Mesothelial cell of epicardium (in vitro differentiated cells): Measurements from ENCODE around the gene COL8A2. TPM values are rescaled to one million over a fixed set of nuclear protein-coding genes. Genes with fewer than 3 reads are reported as not detected.

Source experiments
- DNase-seq, 2 experiments: peaks; one replicate each; pipeline ENCODE4 v3.0.0; 2021; ENCODE audit warnings: low spot score in 2 of 2; ENCODE audit not compliant: unreplicated experiment in 2 of 2
- H3K27ac Mint-ChIP-seq: 2 replicates; pipeline ENCODE4 v1.8.0; 2021; ENCODE audit warnings: mixed read lengths
- H3K27me3 Mint-ChIP-seq: 2 replicates; pipeline ENCODE4 v1.8.0; 2021; ENCODE audit warnings: low read depth, mixed read lengths
- H3K36me3 Mint-ChIP-seq: 2 replicates; pipeline ENCODE4 v1.8.0; 2021; ENCODE audit warnings: mixed read lengths
- H3K4me1 Mint-ChIP-seq: 2 replicates; pipeline ENCODE4 v1.8.0; 2021; ENCODE audit warnings: mixed read lengths
- H3K4me3 Mint-ChIP-seq: 2 replicates; pipeline ENCODE4 v1.8.0; 2021; ENCODE audit warnings: mild to moderate bottlenecking, moderate library complexity, mixed read lengths
- H3K9me3 Mint-ChIP-seq: 2 replicates; pipeline ENCODE4 v1.8.0; 2021; ENCODE audit warnings: mixed read lengths
- total RNA-seq: library from RNA; stranded (reverse); gene quantifications from 3 replicates; pipeline ENCODE4 v1.2.1, GENCODE V29; 2021
- TF ChIP-seq, protein P1 (sequence below): fragments of 200-600 bp; sonication (generic); IDR thresholded peaks from one replicate; pipeline ENCODE4 v1.5.0; 2021; ENCODE audit warnings: antibody characterized with exemption; ENCODE audit not compliant: unreplicated experiment

The COL8A2 gene
- total RNA-seq, 1 donor from 2014 or later, result 10.4 TPM

DNA sequence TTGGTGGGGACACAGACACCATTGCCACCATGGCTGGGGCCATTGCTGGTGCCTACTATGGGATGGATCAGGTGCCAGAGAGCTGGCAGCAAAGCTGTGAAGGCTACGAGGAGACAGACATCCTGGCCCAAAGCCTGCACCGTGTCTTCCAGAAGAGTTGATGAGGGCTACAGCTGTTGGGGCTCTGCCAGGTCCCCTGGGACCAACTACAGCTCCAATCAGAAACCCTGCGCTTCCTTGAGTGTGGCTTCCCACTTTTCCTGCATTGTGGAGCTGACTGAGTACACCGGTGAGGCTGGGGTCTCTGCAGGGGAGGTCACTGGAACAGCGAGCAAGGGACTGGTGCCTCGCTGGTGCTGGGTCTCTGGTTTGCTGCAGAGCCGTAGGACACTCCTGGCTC, 31.8 kb downstream of the COL8A2 start:
- TF ChIP-seq, protein P1, sequence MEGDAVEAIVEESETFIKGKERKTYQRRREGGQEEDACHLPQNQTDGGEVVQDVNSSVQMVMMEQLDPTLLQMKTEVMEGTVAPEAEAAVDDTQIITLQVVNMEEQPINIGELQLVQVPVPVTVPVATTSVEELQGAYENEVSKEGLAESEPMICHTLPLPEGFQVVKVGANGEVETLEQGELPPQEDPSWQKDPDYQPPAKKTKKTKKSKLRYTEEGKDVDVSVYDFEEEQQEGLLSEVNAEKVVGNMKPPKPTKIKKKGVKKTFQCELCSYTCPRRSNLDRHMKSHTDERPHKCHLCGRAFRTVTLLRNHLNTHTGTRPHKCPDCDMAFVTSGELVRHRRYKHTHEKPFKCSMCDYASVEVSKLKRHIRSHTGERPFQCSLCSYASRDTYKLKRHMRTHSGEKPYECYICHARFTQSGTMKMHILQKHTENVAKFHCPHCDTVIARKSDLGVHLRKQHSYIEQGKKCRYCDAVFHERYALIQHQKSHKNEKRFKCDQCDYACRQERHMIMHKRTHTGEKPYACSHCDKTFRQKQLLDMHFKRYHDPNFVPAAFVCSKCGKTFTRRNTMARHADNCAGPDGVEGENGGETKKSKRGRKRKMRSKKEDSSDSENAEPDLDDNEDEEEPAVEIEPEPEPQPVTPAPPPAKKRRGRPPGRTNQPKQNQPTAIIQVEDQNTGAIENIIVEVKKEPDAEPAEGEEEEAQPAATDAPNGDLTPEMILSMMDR, result no peak
- peaks cover 5% of the 10 kb centered on the region for H3K36me3 Mint-ChIP-seq
- no peak overlapping the region for H3K27ac Mint-ChIP-seq
- H3K4me1 Mint-ChIP-seq, result peaks cover 14% of the 10 kb centered on the region
- H3K9me3 Mint-ChIP-seq, result no peaks in the 10 kb centered on the region
- H3K4me3 Mint-ChIP-seq, result no peak overlapping the region
- DNase-seq, result no peak
- H3K27me3 Mint-ChIP-seq, result no peaks in the 10 kb centered on the region

DNA sequence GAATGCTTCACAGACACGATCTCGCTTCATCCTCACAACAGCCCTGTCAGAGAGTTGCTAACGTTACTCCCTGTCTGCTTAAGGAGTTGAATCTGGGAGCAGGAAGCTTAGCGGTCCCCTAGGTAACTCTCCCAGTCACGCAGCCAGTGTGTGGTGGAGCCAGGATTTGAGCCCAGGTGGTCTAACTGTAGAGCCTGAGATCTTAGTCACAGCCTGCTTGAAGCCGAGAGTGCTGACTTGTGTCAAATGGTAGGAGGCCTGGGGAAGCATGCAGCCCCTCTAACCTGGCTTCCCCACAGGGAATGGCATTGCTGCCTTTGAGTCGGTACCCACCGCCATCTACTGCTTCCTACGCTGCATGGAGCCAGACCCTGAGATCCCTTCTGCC, 32.2 kb downstream of the COL8A2 start:
- Mint-ChIP-seq H3K9me3 (no peaks in the 10 kb centered on the region), H3K4me3 (no peak overlapping the region), H3K27ac (no peak overlapping the region), H3K27me3 (no peaks in the 10 kb centered on the region), H3K36me3 (peaks cover 5% of the 10 kb centered on the region), H3K4me1 (peaks cover 14% of the 10 kb centered on the region)
- no peak for DNase-seq
- TF ChIP-seq, protein P1, result no peak

DNA sequence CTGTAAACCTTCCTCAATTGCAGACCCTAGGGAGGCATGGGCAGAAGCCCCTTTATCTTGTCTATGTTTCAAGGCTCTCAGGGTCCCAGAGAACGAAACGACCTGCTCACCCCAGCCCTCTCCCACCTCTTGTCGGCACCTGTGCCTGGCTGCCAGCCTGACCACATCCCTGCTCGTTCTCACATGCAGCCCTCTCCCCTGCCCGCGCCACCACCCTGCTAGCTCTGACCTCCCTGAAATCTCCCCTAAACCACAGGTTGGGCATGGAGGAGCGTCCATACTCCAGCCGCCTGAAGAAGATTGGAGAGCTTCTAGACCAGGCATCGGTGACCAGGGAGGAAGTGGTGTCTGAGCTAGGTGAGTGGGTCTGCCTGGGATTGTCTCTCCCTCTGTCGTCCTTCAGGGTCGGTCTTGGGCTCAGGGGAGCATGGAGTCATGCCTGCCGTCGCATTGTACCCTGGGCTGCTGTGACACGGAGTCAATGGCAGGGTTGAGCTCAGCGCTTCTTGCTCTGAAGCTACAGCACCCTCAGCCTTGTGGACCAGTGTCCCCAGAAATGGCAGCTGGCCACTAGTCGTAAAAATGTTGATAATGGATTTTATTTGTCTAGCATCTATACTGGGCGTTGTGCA, 32.7 kb downstream of the COL8A2 start:
- no peaks in the 10 kb centered on the region for H3K9me3 Mint-ChIP-seq
- H3K4me1 Mint-ChIP-seq, result peaks cover 14% of the 10 kb centered on the region
- peaks cover 5% of the 10 kb centered on the region for H3K36me3 Mint-ChIP-seq
- TF ChIP-seq, protein P1, result no peak
- H3K27me3 Mint-ChIP-seq, result no peaks in the 10 kb centered on the region
- H3K4me3 Mint-ChIP-seq, result no peak overlapping the region
- H3K27ac Mint-ChIP-seq, result no peak overlapping the region
- no peak for DNase-seq

DNA sequence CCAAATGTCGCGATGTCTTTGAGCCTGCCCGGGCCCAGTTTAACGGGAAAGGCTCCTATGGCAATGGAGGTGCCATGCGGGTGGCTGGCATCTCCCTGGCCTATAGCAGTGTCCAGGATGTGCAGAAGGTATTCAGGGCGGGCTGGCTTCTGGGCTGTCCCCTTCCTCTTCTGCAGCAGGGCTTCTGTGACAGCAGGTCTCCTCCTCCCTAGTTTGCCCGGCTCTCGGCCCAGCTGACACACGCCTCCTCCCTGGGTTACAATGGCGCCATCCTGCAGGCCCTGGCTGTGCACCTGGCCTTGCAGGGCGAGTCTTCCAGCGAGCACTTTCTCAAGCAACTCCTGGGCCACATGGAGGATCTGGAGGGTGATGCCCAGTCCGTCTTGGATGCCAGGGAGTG, 33.3 kb downstream of the COL8A2 start:
- Mint-ChIP-seq H3K27ac (no peak overlapping the region), H3K27me3 (no peaks in the 10 kb centered on the region), H3K9me3 (no peaks in the 10 kb centered on the region), H3K4me1 (peaks cover 18% of the 10 kb centered on the region), H3K4me3 (peak overlapping the region; percentile 26), H3K36me3 (peaks cover 5% of the 10 kb centered on the region)
- no peak for DNase-seq
- TF ChIP-seq, protein P1, result no peak

DNA sequence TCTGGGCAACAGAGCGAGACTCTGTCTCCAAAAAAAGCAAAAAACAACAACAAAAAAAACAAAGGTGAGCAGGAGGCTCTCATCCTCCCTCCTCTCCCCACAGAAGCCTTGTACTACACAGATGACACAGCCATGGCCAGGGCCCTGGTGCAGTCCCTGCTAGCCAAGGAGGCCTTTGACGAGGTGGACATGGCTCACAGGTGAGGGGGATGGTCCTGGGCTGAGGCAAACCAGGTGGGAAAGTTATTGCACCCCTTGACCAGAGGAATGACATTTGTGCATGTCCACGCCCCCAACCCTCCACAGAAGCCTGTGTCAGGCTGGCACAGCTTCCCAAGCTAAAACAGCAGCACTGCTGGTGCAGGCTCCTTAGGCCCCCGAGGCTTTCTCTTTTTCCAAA, 33.9 kb downstream of the COL8A2 start:
- H3K27me3 Mint-ChIP-seq, result no peaks in the 10 kb centered on the region
- TF ChIP-seq, protein P1, result no peak
- no peak overlapping the region for H3K27ac Mint-ChIP-seq
- H3K4me1 Mint-ChIP-seq, result peaks cover 16% of the 10 kb centered on the region
- peaks cover 4% of the 10 kb centered on the region for H3K36me3 Mint-ChIP-seq
- H3K4me3 Mint-ChIP-seq, result no peak overlapping the region
- DNase-seq, result no peak
- no peaks in the 10 kb centered on the region for H3K9me3 Mint-ChIP-seq
